ENCODE results near the gene BCL2L14. TPM values are rescaled to one million over a fixed set of nuclear protein-coding genes. Genes with fewer than 3 reads are reported as not detected.

BCL2L14 gene
- total RNA-seq, 2 donors from 2014 or later: 48.6 to 68.3 TPM

GRCh38 chr12:12025799-12026386, 44.8 kb upstream of the BCL2L14 start:
- DNase-seq: peak; percentile 48

GRCh38 chr12:12028668-12029402, 41.9 kb upstream of the BCL2L14 start:
- Histone ChIP-seq H3K9ac (ENCODE audit: low read depth in 2 of 2, low read length in 2 of 2) (no peak overlapping the region), H3K4me1 (no peaks in the 10 kb centered on the region), H3K4me3 (no peak overlapping the region), H3K36me3 (no peaks in the 10 kb centered on the region), H3K27ac (no peak overlapping the region), H3K9me3 (no peaks in the 10 kb centered on the region), H3K27me3 (no peaks in the 10 kb centered on the region)
- intact Hi-C loops (cut with DNase I): no loop called here
- TF ChIP-seq CTCF (IDR thresholded peaks at IDR 0.05): no peak
- DNase-seq: no peak

More at GRCh38 chr12:12025799-12026386, 44.8 kb upstream of the BCL2L14 start:
- Histone ChIP-seq H3K27ac (peak overlapping the region; percentile 32), H3K4me1 (no peaks in the 10 kb centered on the region), H3K4me3 (no peak overlapping the region), H3K27me3 (no peaks in the 10 kb centered on the region), H3K9ac (ENCODE audit: low read depth in 2 of 2, low read length in 2 of 2) (no peak overlapping the region), H3K9me3 (no peaks in the 10 kb centered on the region), H3K36me3 (no peaks in the 10 kb centered on the region)
- intact Hi-C loops (cut with DNase I): no loop called here
- no peak for TF ChIP-seq CTCF (IDR thresholded peaks at IDR 0.05)

GRCh38 chr12:12029653-12030052, 41.1 kb upstream of the BCL2L14 start:
- Histone ChIP-seq H3K27ac (no peak overlapping the region), H3K4me1 (no peaks in the 10 kb centered on the region), H3K9ac (ENCODE audit: low read depth in 2 of 2, low read length in 2 of 2) (no peak overlapping the region), H3K36me3 (no peaks in the 10 kb centered on the region), H3K4me3 (no peak overlapping the region), H3K9me3 (no peaks in the 10 kb centered on the region), H3K27me3 (no peaks in the 10 kb centered on the region)
- intact Hi-C loops (cut with DNase I): no loop called here
- no peak for DNase-seq
- no peak for TF ChIP-seq CTCF (IDR thresholded peaks at IDR 0.05)

GRCh38 chr12:12032260-12032791, 38.4 kb upstream of the BCL2L14 start:
- peak overlapping the region; percentile 51 for H3K27ac ChIP-seq
- no peaks in the 10 kb centered on the region for H3K4me1 ChIP-seq
- H3K9me3 ChIP-seq: no peaks in the 10 kb centered on the region
- H3K36me3 ChIP-seq: no peaks in the 10 kb centered on the region
- no peaks in the 10 kb centered on the region for H3K27me3 ChIP-seq
- peak overlapping the region in 1 of 2 donors; percentile 86 for H3K9ac ChIP-seq (ENCODE audit: low read depth in 2 of 2, low read length in 2 of 2)
- peak; percentile 52 for DNase-seq
- intact Hi-C loops (cut with DNase I): no loop called here
- no peak for TF ChIP-seq CTCF (IDR thresholded peaks at IDR 0.05)
- peak overlapping the region; percentile 21 for H3K4me3 ChIP-seq

- H3K27ac ChIP-seq: peak overlapping the region; percentile 51
- H3K4me3 ChIP-seq: peak overlapping the region; percentile 21
- TF ChIP-seq CTCF (IDR thresholded peaks at IDR 0.05): peak; percentile 80
- no peaks in the 10 kb centered on the region for H3K9me3 ChIP-seq
- no peaks in the 10 kb centered on the region for H3K36me3 ChIP-seq
- H3K27me3 ChIP-seq: no peaks in the 10 kb centered on the region
- no peaks in the 10 kb centered on the region for H3K4me1 ChIP-seq
- DNase-seq: peak; percentile 93
- peak overlapping the region; percentile 65 to 86 for H3K9ac ChIP-seq (ENCODE audit: low read depth in 2 of 2, low read length in 2 of 2)
- intact Hi-C loops (cut with DNase I): no loop called here
These were observed 37.6 kb upstream of the BCL2L14 start for GRCh38 chr12:12032851-12033797.
